ENCODE results near the gene COMMD6.
A peak's percentile ranks its signal among the peaks of the same experiment; 100 is the strongest.

The COMMD6 gene

DNA sequence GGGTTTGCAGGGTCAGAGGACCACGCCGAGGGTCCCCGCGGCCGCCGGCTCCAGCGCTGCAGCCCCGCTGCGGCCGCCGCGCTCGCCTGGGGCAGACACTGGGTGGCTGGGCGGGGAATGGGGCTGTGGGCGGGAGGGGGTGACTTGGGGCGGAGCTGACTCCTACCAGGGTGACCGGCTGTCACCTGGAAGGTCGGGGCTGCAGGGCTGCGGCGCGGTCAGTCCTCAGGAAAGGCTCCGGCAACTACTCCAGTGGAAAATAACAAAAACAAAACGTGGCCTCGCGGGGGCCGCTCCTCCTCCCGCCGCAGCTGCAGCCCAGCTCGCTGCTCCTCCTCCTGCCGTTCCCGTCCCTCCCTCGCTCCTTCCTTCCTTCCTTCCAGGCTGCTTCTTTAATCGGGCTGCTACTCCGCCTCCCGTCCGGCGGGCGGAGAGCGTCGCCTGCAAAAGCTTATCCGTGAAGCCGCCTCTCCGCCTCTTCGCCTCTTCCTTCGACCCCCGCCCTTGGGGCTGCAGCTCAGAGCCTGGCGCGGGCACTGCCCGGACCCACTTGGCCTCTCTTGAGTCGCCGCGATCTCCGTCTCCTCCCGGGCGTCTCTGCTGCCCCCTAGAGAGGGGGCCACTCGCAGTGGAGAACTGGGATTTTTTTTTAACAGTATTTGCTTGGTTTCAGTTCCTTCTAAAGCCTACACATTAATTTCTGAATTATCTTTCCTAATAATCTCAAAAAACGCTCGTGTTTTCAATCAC, 55.4 kb downstream of the COMMD6 start, which contains the start of gene TBC1D4:
TBC1D4 (minus strand) TSS at position 100 of the 750 bp plus-strand sequence. CDS start 402 bp downstream, outside the sequence.
- DNase-seq = peak; percentile 23 to 24

DNA sequence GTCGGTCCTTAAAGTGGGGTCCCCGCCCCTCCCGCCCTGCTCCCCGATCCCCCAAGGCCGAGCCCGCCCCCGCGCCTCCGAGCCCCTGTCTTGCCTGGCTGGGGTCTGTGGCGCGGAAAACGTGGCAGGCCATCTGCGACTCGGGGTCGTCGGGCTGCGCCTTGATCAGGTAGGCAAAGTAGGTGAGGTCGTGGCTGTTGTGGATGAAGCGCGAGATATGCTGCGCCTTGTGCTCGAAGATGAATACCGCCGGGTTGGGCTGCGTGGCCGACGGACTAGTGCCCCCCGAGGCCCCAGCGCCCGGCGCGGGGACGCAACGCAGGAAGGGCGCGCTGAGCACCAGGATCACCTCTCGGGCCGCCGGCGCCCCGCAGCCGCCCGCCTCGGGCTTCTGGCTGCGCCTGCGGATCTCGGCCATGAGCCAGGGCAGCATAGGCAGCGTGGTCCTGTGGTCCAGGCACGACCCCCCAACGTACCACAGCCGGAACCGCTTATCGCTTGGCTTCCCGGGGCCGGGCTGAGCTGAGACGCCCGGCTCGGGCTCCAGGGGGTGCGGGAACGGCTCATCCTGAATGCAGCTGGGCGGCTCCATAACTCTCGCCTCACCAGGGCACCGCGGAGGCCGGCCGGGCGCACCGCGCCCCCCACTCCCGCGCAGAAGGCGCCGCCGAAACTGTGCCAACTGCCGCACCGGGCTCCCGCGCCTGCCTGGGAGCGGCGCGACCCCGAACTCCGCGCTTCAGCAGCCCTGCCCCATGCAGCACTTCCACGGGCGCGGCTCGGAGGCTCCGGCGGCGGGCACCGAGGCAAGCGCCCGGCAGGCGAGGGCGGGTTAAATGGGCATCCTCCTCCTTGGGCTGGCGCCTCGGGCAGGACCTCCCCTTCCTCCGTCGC, 56.2 kb downstream of the COMMD6 start:
- DNase-seq = peak in 1 of 2 experiments; percentile 1

DNA sequence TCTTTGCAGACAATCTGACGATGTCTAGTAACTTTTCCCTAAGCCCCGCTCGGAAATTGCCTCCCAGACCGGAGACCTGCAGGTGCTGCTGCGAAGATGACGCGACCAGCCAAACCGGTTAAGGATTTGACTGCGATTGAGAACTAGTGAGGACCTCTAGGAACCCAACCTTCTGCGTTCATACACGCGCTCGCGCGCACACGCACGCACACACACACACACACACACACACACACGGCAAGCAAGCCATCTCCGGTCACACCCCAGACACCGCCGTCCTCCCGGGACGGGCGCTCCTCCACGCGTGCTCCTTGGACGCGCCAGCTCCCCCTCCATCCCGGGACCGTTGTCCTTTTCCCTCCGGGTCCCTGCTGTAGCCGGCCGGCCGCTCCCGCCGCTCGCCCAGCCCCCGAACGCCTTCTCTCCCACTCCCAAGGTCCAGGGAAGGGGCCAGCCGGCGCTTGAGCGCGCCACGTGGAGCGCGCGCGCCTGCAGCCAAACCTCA, 56.9 kb downstream of the COMMD6 start:
- DNase-seq = no peak

DNA sequence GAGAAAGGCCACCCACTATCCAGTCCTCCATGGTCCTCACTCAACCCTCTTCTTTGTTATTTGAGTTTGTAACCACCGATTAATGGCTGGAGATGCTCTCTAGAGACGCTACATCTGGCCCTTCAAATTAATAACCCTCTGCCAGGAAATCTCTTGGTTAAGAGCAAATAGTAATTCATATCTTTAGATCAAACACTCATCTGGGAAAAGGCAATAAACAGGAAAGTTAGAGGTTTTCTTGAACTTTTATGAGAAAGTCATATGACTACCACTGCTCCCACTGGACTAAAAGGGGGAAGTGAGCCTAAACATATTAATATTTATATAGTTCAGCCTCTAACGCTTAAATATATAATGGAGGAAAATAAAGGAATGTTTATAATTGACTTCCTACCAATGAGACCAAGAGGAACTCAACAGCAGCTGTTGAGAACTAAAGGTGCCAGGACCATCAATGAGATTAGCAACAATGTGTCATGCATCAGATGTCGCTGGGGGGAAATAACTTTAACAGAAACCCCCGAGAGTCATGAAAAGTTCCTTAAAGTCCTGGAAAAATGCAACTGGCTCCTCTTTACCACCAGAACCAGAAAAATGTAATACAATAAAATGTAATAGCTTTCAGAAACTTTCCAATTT, 58.4 kb downstream of the COMMD6 start:
- no peak for DNase-seq

DNA sequence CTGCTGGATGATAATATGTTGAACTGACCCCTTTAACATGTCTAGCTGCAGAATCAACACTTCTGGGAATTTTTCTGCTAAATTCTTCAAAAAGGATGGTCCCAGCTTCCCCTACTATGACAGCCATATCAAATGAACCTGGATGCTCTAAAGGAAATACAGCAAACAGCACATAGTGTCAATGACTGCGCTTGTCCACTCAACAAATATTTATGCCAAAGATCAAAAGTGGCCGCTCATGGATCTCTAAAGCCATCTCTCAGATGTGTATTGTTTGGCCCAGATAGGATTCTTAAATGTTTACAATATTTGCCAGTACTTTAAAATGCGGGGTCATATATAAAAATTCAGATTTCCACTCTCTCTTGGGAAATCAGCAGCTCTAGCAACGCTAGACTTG, 59.0 kb downstream of the COMMD6 start:
- DNase-seq = no peak
